Adrenal gland (tissue), 5 donors: ENCODE results near the gene PDGFRB.

Experiments
- CTCF ChIP-seq, 6 experiments: fragments of 450-650 bp in 4 of 6; fragments of 200-600 bp in 2 of 6; sonication (generic) in 1 of 6; IDR thresholded peaks; 1 replicate in 5 of 6; 2 replicates in 1 of 6; pipeline versions ENCODE4 v1.5.1 to v1.8.0; 2016 to 2021; ENCODE audit warnings: antibody characterized with exemption in 6 of 6, mild to moderate bottlenecking in 2 of 6, moderate library complexity in 1 of 6
- POLR2A ChIP-seq, 2 donors: fragments of 450-650 bp; IDR thresholded peaks; one replicate each; pipeline ENCODE4 v1.6.1; 2017; ENCODE audit warnings: antibody characterized with exemption in 2 of 2, mild to moderate bottlenecking in 2 of 2, moderate library complexity in 1 of 2
- donor health status: DM: no; HTN: no; CAD: no.

- TF ChIP-seq POLR2A (IDR thresholded peaks at IDR 0.05) = no peak
- no peak for TF ChIP-seq CTCF (IDR thresholded peaks at IDR 0.05)
These were observed 18.3 kb downstream of the PDGFRB start for GRCh38 chr5:150137168-150137957.
